KG1 (cell line): ENCODE data around the gene HNRNPH1.
"Not testable (repeated sequence)": the region's sequence is repeated elsewhere in the genome, so short reads cannot be mapped to it uniquely, and the experiment has no call there.

ENCODE experiments used
- DNase-seq: peaks from one replicate; lab custom pipeline; 2025; lab: John Stamatoyannopoulos, UW

Gene HNRNPH1

DNA sequence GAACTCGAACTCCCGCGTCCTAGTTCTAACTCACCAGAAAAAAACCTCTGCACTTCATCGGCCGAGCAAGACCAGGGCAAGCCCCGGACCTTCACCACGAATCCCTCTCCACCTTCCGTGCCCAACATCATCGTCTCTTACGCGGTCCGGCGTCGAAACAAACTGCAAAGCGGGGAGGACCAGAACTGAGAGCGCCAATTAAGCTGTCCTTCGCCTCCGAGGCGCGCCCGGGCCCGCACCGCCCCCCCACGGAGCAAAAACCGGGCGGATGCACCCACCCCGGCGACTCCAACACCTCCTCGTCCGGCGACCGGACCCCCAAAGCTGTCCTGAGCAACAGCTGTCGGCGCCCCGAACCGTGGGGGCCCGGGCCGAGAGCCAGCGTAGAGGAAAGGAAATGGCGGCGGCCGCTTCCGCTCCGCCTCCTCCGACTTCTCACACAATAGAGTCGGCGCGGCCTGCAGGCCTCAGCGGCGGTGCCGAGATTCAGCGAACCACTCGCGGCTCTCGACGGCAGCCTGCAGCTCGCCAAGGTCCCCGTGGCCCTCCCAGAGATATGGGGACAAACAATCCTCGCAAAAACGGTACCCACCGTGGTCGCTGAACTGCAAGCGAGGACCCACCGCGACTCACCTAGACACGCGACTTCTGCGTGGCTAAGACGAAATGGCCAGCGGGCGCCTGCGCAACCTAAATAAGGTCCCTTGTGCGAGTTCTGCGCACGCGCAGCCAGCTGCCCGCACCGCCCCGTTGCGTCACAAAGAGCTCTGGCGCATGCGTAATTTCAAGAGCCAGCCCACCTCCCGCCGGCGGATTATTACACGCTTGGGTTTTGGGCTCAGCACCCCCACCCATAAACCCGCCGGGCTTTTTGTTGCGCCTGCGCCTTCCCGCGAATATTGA is at the start of gene HNRNPH1:
TSS of gene HNRNPH1 (minus strand) at position 669 of the 903 bp plus-strand sequence. CDS start at position 131, 538 bp downstream.
- DNase-seq: peak; percentile 95

DNA sequence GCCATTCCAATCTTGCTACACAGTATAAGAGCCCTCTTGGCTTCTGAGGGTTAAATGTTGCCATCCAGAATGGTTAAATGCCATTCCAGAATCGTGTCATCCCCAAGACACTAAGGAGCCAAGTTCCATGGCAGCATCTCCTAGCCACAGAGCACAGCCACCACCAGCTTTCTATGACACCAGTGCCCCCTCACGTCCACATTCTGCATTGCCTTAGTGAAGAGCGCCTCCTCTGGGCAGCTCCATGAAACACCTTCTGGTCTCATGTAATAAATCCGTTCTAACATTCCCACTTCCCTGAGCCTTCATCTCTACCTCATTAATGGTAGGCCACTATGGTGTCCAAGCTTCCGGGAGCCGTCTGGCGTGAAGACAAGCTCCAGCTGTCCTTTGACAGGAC is 44.9 kb upstream of the HNRNPH1 start:
- DNase-seq: no peak

GRCh38 chr5:179661647-179662046 is 38.2 kb upstream of the HNRNPH1 start:
- DNase-seq: not testable (repeated sequence)

DNA sequence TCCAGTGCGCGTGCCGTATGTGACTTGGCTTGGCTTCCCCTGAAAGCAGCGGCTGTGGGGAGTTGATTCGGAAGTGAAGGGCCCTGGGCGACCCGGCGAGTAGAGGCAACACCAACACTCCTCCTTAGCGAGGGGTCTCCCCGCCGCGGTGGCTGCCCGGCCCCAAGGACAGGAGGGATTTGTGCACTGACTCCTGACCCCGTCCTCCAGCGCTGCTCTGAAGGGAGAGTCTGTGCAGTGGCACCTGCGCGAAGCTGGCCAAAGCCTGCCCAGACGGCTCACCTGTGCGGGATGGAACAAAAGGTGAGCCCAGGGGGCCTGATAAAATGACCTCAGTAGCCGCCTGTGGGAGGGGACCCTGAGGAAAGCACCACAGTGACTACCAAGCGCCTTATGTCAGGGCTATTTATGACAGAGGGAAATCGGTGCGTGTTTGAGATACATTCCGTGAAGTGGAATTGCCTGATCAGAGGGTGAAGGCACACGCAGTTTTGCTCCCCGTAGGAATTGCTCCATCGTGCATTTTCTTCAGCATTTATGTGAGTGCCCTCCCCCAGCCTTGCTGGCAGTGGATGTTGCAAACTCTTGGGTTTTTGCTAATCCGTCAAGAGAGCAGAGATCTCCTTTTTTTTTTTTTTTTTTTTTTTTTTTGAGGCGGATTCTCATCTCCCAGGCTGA is 34.8 kb upstream of the HNRNPH1 start:
- not testable (repeated sequence) for DNase-seq

DNA sequence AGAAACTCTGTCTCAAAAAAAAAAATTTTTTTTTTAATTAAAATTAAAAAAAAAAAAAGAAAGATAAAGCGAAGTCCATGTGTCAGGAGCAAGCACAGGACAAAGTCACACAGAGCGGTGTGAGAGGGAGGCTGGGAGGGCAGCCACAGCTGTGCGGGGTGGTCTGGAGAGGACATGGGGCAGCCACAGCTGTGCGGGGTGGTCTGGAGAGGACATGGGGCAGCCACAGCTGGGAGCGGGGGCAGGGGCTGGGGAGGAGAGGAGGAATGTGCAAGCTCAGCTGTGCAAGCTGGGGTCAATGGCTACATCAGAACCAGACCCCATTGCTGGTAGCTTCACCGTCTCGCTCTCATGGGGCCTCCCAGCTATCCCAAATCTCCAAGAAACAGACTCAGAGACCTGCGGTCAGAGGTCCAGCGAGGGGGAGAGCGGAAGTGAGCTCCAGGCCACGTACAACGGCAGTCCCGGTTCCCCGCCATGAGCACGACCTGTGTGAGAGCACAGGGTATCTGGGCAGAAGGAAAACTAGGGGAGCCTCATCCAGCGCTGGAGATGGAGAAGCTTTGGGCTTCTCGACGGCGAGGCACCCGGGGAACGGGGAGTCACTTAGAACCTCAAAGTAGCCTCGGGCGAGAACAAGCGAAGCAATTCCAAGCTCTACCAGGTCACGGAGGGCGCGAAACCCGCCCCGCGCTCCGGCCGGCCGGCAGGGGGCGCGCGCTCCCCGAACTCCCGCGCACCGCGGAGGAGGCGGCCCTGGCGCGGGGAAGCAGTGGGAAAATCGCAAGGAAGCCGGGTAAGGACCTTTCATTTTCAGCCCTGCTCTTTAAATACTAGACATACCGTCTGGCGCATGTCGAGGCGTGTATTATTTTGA is 34.1 kb upstream of the HNRNPH1 start:
- not testable (repeated sequence) for DNase-seq

DNA sequence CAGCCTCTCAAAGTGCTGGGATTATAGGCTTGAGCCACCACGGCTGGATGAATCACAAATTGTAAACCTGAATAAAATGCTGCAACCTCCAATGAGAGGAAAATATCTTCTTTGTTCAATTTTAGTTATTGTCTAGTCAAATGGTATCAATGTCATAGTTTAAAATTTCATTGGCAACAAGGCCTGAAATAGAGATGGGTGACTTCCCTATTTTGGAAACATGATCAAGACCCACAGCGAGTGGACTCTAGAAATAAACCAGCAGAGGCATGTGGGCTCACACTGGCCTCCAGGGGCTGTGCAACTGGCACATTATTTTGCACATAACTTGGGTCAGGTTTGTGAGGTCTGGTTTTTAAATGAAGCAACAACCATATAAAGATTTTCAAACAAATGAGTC is 29.7 kb upstream of the HNRNPH1 start:
- DNase-seq: not testable (repeated sequence)

DNA sequence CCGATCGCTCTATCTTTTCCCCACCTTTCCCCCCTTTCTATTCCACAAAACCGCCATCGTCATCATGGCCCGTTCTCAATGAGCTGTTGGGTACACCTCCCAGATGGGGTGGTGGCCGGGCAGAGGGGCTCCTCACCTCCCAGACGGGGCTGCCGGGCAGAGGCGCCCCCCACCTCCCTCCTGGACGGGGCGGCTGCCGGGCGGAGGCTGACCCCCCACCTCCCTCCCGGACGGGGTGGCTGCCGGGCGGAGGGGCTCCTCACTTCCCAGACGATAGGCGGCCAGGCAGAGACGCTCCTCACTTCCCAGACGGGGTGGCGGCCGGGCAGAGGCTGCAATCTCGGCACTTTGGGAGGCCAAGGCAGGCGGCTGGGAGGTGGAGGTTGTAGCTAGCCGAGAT is 26.8 kb upstream of the HNRNPH1 start:
- not testable (repeated sequence) for DNase-seq

- DNase-seq: not testable (repeated sequence)
These were observed 25.8 kb upstream of the HNRNPH1 start for GRCh38 chr5:179649166-179649703.

DNA sequence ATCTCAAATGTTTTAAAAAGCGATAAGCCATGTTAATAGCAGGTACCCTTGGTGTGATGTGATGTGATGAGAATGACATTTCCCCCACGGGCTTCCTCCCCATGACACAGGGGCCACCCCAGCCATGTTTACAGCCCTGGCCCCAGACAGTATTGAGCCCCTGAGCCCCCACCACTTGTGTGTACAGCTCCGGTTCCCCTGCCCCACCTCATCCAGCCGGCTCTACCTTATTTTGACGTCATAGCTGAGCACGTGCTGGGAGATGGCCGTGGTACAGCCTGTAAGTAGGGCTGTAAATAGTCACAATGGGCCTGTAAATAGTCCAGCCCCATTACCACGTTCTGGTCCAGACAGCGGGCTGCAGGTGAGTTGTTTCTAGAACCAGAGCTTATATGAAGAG is 24.9 kb upstream of the HNRNPH1 start:
- DNase-seq: no peak

- DNase-seq: not testable (repeated sequence)
These were observed 21.3 kb upstream of the HNRNPH1 start for GRCh38 chr5:179644766-179645165.

- not testable (repeated sequence) for DNase-seq
These were observed 19.9 kb upstream of the HNRNPH1 start for GRCh38 chr5:179643141-179643920.

DNA sequence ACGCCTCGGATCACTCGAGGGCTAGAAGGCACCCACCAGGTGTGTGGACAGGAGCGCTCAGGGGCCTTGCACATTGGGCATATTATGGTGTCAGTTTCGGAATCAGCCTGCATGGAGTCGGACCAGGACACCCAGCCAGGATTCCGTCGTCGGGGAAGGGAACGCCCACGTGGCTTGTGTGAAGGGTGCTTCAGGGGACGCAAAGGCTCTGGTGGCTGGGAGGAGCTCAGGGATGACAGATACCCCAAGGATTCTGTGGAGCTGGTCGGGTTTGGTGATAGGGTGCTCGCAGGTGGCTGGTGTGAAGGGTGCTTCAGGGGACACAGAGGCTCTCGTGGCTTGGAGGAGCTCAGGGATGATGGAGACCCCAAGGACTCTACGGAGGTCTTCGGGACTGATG is 19.2 kb upstream of the HNRNPH1 start:
- DNase-seq: not testable (repeated sequence)

DNA sequence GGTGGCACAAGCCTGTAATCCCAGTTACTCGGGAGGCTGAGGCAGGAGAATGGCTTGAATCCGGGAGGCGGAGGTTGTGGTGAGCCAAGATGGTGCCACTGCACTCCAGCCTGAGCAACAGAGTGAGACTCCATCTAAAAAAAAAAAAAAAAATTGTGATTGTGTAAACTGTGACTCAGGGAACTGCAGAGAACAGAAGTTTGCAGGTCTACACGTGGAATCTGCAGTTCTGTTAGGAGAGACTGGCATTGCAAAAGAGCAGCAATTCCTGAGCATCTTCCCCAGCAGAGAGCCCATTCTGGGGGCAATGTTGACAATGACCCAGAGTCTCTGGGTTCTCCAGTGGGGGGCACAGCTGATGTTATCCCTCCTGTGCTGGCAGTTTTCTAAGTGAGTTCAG is 18.3 kb upstream of the HNRNPH1 start:
- not testable (repeated sequence) for DNase-seq

GRCh38 chr5:179639296-179639695 is 15.8 kb upstream of the HNRNPH1 start:
- not testable (repeated sequence) for DNase-seq

- DNase-seq: not testable (repeated sequence)
These were observed 11.1 kb upstream of the HNRNPH1 start for GRCh38 chr5:179634370-179635172.

DNA sequence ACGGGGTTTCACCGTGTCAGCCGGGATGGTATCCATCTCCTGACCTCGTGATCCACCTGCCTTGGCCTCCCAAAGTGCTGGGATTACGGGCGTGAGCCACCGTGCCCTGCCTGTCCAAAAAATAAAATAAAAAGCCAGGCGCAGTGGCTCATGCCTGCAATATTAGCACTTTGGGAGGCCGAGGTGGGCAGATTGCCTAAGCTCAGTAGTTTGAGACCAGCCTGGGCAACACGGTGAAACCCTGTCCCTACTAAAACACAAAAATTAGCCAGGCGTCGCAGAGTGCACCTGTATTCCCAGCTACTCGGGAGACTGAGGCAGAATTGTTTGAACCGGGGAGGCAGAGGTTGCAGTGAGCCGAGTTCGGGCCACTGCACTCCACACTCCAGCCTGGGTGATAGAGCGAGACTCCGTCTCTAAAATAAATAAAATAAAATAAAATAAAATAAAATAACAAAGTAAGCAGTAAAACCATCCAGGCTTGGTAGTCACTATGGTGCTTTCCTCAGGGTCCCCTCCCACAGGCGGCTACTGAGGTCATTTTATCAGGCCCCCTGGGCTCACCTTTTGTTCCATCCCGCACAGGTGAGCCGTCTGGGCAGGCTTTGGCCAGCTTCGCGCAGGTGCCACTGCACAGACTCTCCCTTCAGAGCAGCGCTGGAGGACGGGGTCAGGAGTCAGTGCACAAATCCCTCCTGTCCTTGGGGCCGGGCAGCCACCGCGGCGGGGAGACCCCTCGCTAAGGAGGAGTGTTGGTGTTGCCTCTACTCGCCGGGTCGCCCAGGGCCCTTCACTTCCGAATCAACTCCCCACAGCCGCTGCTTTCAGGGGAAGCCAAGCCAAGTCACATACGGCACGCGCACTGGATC is 10.3 kb upstream of the HNRNPH1 start:
- DNase-seq: not testable (repeated sequence)

DNA sequence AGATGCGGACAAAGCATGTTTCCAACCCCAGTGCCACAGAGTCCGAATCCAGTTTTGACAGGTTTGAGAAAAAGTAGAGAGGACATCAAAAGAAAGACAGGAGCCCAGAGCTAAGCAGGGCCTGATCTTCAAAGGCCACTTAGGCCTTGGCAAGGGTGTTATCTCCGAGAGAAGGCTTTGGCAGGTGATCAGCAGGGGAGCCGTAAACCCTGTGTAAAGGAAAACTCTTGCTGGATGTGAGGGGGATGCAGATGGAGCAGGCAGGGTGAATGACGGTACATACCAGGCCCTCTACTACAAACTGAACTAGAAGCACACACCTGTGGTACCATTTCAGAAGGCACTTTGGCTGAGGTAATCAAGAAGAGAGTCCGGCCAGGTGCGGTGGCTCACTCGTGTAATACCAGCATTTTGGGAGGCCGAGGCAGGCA is 1.4 kb upstream of the HNRNPH1 start:
- no peak for DNase-seq

- DNase-seq: no peak
These were observed 653 bp upstream of the HNRNPH1 start for GRCh38 chr5:179623906-179624741.
